Measurements from ENCODE around the gene SETD6. TPM values are rescaled to one million over a fixed set of nuclear protein-coding genes. Genes with fewer than 3 reads are reported as not detected.

The SETD6 gene
- total and polyA plus RNA-seq, 9 of the 15 experiments (the other 6 are each of a cell fraction or from before 2014, with no cell fraction given) = 9.2 to 40.9 (median 19.8) TPM

- TF ChIP-seq ZNF639 (CRISPR knock-in tag; conservative IDR thresholded peaks at IDR 0.05 in 1 of 2, IDR thresholded peaks at IDR 0.05 in 1 of 2) (no peak), E2F6 (IDR thresholded peaks at IDR 0.05; ENCODE audit: borderline replicate concordance in 1 of 2, extremely low read depth in 1 of 2, insufficient read depth in 1 of 2, insufficient read length in 1 of 2, low read depth in 1 of 2, low read length in 1 of 2, poor library complexity in 1 of 2, severe bottlenecking in 1 of 2) (peak in 1 of 2 experiments; percentile 27), ZNF584 (CRISPR knock-in tag; IDR thresholded peaks at IDR 0.05; ENCODE audit: low read depth) (no peak), FOXA3 (CRISPR knock-in tag; conservative IDR thresholded peaks at IDR 0.05 in 1 of 2, IDR thresholded peaks at IDR 0.05 in 1 of 2) (no peak), TCF3 (CRISPR knock-in tag; IDR thresholded peaks at IDR 0.05) (0 out of 2 replicates have a peak, but pooled peaks have one; percentile 26), POLR2A (conservative IDR thresholded peaks at IDR 0.05) (no peak), FOXA1 (IDR thresholded peaks at IDR 0.05; ENCODE audit: borderline replicate concordance) (no peak), SMC3 (conservative IDR thresholded peaks at IDR 0.05; ENCODE audit: insufficient read depth, low read depth, low read length) (peak; percentile 68), RFX5 (IDR thresholded peaks at IDR 0.05; ENCODE audit: low read depth, low read length) (no peak), RBM34 (IDR thresholded peaks at IDR 0.05; ENCODE audit: borderline replicate concordance, insufficient read depth, low read length) (no peak), SMARCA4 (IDR thresholded peaks at IDR 0.05) (no peak), ARNT (IDR thresholded peaks at IDR 0.05) (no peak), RAD21 (CRISPR knock-in tag; conservative IDR thresholded peaks at IDR 0.05 in 1 of 2, IDR thresholded peaks at IDR 0.05 in 1 of 2) (peak; percentile 60 to 75), EGR1 (conservative IDR thresholded peaks at IDR 0.05) (no peak), BDP1 (IDR thresholded peaks at IDR 0.05; ENCODE audit: insufficient read depth, insufficient read length) (no peak), YY1 (IDR thresholded peaks at IDR 0.05; ENCODE audit: borderline replicate concordance in 1 of 3, control insufficient read depth in 1 of 3, extremely low read depth in 1 of 3, insufficient read depth in 3 of 3, insufficient read length in 1 of 3, insufficient replicate concordance in 2 of 3, low read depth in 1 of 3, low read length in 2 of 3) (peak in 1 of 3 experiments; percentile 18), STAT5A (IDR thresholded peaks at IDR 0.05; ENCODE audit: borderline replicate concordance, low read length) (no peak), USF1 (CRISPR knock-in tag; IDR thresholded peaks at IDR 0.05) (peak; percentile 57; the same call in 1 of the 2 replicates), ZNF583 (CRISPR knock-in tag; IDR thresholded peaks at IDR 0.05) (no peak), DIDO1 (tag; IDR thresholded peaks at IDR 0.05; ENCODE audit: low read depth) (no peak)
These were observed 3.1 kb upstream of the SETD6 start (continued) for GRCh38 chr16:58511933-58512815.
